ENCODE data around the gene SYNM.
"Not testable (repeated sequence)": the region's sequence is repeated elsewhere in the genome, so short reads cannot be mapped to it uniquely, and the experiment has no call there.

Gene SYNM

GRCh38 chr15:99106417-99107220 is 1.7 kb downstream of the SYNM start:
- DNase-seq = no peak

- no peak for DNase-seq
Measured at GRCh38 chr15:99108993-99109392, 4.1 kb downstream of the SYNM start.

GRCh38 chr15:99109555-99110021 is 4.7 kb downstream of the SYNM start:
- no peak for DNase-seq

GRCh38 chr15:99110093-99110492 is 5.2 kb downstream of the SYNM start:
- no peak for DNase-seq

GRCh38 chr15:99110581-99111320 is 5.9 kb downstream of the SYNM start:
- DNase-seq = no peak

- not testable (repeated sequence) for DNase-seq
Measured at GRCh38 chr15:99111641-99112040, 6.8 kb downstream of the SYNM start.

GRCh38 chr15:99113547-99114271 is 8.8 kb downstream of the SYNM start:
- no peak for DNase-seq

GRCh38 chr15:99114511-99115299 is 9.8 kb downstream of the SYNM start:
- DNase-seq = no peak

- DNase-seq = no peak
Measured at GRCh38 chr15:99115300-99116215, 10.7 kb downstream of the SYNM start.

- no peak for DNase-seq
Measured at GRCh38 chr15:99117111-99117510, 12.2 kb downstream of the SYNM start.

GRCh38 chr15:99117563-99118257 is 12.8 kb downstream of the SYNM start:
- DNase-seq = no peak

- no peak for DNase-seq
Measured at GRCh38 chr15:99118258-99118632, 13.4 kb downstream of the SYNM start.

GRCh38 chr15:99118801-99119546 is 14.1 kb downstream of the SYNM start:
- no peak for DNase-seq

GRCh38 chr15:99120050-99120777 is 15.3 kb downstream of the SYNM start:
- DNase-seq = no peak

- no peak for DNase-seq
Measured at GRCh38 chr15:99121207-99121606, 16.3 kb downstream of the SYNM start.

- no peak for DNase-seq
Measured at GRCh38 chr15:99121691-99122410, 17.0 kb downstream of the SYNM start.

GRCh38 chr15:99122831-99123712 is 18.2 kb downstream of the SYNM start:
- no peak for DNase-seq
